ENCODE measurements around the gene DOK6.

GRCh38 chr18:69777248-69777647 is 376.6 kb downstream of the DOK6 start:
- TF ChIP-seq CTCF (conservative IDR thresholded peaks at IDR 0.05; ENCODE audit: low read length) (no peak), EZH2phosphoT487 (IDR thresholded peaks at IDR 0.05; ENCODE audit: borderline replicate concordance, low read depth, low read length) (no peak)
